C4-2B (cell line): Measurements from ENCODE around the gene EID3.

Experiments used
- CTCF ChIP-seq: fragments of 450-650 bp; conservative IDR thresholded peaks from 2 replicates; pipeline ENCODE4 v1.5.1; 2017; ENCODE audit warnings: mild to moderate bottlenecking
- ZFX ChIP-seq: fragments of 450-650 bp; IDR thresholded peaks from 2 replicates; pipeline ENCODE4 v1.6.1; 2017

- TF ChIP-seq CTCF (no peak), ZFX (no peak)
Measured at GRCh38 chr12:104319918-104320626, 16.5 kb downstream of the EID3 start.
